GM18517 (cell line): ENCODE measurements around the gene C1orf210.

Source experiments
- ATAC-seq: cut with Tn5 transposase; IDR thresholded peaks from one replicate; pipeline ENCODE4 v1.9.1; 2021; ENCODE audit warnings: mild to moderate bottlenecking, moderate library complexity; ENCODE audit not compliant: unreplicated experiment

C1orf210 gene

GRCh38 chr1:43296207-43296606 is 10.8 kb upstream of the C1orf210 start:
- no peak for ATAC-seq

DNA sequence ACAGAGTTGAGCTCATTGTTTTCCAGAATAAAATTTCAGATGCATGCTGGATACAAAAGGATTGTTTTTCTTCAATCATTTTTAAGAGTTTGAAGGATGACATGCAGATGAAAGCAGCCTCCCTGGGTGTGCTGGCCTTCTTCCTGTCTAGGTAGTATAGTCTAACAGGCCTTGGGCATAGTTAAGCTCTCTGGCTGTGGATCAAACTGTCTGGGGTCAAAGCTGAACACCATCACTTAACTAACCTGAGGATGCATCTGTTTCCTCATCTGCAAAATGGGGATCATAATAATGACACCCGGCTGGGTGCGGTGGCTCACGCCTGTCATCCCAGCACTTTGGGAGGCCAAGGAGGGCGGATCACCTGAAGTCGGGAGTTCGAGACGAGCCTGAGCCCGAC is 9.4 kb upstream of the C1orf210 start:
- no peak for ATAC-seq

DNA sequence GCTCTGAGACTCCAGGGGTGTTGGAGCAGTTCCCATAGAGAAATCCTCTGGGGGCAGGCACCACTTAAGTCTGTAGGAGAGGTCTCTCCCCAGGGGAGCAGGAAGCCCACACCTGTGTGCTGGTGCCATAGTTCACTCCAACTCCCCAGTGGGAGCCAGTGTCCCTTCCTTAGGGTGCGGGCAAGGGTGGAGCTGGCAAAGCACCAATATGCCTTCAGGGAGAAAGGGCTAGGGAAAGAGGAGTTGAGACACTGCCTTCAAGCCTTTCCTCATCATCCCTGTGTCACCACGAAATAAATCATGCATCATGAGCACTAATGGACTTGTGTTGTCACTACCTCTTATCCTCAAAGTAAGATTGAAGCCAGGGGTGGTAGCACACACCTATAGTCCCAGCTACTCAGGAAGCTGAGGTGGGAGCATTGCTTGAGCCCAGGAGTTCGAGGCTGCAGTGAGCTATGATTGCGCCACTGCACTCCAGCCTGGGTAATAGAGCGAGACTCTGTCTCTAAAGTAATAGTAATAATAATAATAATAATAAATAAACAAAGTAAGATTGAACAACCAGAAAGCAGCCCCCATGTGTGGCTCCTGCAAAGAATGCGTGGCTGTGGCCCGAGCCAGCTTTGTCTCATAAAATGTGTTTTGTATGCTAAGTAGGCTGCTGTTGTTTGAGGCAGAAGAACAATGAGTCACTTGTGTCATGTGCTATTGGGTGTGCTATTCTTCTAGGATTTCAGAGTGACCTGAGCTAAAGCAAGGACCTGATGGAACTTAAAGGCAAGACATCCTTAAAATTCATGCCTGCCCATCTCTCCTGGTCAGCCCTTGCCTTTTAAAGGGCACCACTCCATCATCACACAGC is 8.7 kb upstream of the C1orf210 start:
- no peak for ATAC-seq

DNA sequence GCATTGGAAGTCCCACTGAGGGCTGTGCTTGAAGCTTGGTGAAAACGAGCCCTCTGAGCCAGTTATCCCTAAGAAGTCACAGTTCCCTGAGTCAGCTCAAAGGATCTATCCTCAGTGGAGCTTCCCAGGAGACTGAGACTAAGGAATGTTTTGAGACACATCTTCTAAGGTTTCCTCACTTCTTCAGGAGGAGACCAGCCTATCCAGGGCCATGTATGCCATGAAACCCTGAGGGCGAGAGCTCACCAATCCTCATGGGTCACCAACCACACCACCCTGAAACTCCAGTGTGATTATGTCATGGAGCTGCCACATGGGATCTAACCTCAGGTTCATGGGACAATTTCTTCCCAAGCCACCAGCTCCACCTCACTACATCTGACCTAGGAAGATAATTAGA is 7.8 kb upstream of the C1orf210 start:
- ATAC-seq = no peak

DNA sequence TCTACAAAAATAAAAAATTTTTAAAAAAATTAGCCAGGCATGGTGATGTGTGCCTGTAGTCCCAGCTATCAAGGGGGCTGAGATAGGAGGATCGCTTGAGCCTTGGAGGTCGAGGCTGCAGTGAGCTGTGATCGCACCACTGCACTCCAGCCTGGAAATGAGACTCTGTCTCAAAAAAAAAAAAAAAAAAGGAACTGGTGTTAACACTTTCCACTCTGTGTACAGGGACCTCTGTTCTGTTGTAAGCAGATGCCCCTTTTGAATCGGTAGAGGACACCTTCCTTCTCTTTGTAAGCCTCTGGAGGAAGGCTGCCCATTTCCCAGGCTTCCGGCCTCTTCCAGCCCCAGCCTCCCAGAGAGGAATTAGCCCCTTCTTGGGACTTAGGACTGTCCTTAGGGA is 7.3 kb upstream of the C1orf210 start:
- ATAC-seq = no peak

- ATAC-seq = no peak
Measured at GRCh38 chr1:43292216-43292615, 6.8 kb upstream of the C1orf210 start.

- ATAC-seq = no peak
Measured at GRCh38 chr1:43288785-43289706, 3.7 kb upstream of the C1orf210 start.

DNA sequence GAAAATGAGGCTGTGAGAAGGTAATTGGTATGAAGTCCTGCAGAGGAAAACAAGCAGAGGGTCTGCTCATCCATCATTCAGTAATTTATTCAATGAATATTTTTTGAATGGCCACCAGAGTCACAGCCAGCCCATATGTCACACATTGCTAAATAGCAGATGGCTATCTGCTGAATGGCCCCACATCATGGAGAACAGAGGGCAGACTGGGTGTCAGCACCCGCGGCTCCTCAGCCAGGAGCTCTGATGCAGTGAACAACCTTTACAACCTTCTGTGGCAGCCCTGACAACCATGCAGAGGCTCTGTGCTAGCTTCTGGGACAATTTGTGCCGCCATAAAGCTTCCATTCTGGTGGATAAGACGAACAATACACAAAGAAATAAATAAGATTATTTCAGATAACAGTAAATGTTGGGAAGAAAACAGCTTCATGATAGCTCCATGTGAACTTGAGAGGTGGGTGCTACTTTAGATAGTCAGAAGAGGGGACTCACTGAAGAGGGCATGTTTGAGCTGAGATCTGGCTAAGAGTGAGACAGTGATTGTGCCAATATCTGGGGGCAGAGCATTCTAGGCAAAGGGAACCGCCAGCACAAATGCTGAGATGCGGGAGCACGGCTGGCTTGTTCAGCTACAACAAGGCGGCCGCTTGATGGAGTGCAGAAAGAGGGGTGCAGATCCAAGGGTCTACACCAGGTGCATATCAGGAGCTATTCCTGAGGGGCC is 2.8 kb upstream of the C1orf210 start:
- no peak for ATAC-seq

DNA sequence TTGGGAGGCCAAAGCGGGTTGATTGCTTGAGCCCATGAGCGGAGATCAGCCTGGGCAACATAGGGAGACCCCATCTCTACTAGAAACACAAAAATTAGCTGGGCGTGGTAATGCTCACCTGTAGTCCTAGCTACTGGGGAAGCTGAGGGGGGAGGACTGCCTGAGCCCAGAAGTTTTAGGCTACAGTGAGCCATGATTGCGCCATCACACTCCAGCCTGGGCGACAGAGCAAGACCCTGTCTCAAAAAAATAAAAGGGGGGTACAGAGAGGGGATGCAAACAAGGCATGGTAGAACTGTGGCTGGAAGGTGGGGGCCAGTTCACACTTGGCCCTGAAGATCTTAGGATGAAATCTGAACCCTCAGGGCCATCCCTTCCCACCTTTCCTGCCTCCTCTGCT is 1.2 kb upstream of the C1orf210 start:
- ATAC-seq = no peak

DNA sequence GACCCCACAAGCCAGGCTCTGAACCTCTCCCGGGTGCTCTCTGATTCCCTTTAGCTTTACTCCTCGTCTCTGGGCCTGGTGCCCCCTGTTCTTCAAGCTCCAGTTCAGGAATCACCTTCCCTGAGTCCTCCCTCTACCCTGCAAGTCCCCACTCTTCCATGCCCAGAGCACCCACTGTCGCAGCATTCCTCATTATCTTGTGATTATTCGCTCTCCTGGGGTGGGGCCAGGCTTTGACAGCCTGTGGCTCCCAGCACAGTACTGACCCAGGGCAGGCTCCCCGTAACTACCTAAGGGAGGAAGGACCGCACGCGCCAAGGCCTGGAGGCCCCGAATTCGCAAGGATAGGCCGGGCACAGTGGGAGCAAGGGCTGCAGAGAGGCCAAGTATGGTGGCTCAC is 734 bp upstream of the C1orf210 start:
- no peak for ATAC-seq

- ATAC-seq = no peak
Measured at GRCh38 chr1:43284546-43285110, 753 bp downstream of the C1orf210 start.

DNA sequence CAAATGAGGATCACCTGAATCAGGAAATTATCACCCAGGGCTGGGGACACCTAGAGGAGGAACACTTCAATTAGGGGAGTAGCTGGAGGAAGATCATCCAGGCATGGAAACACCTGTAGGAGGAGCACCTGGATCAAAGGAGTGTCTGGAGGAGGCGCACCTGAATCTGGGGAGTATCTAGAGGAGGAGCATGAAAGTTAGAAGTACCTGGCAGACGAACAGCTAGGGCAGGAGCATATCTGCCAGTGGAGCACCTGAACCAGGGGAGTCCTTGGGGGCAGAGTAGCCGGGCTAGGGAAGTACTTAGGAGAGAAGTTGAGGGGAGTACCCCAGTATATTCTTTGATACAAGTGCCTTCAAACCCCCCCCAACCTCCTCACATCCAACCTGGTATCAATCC is 1.3 kb downstream of the C1orf210 start:
- no peak for ATAC-seq

GRCh38 chr1:43282220-43283195 is 2.9 kb downstream of the C1orf210 start:
- no peak for ATAC-seq

DNA sequence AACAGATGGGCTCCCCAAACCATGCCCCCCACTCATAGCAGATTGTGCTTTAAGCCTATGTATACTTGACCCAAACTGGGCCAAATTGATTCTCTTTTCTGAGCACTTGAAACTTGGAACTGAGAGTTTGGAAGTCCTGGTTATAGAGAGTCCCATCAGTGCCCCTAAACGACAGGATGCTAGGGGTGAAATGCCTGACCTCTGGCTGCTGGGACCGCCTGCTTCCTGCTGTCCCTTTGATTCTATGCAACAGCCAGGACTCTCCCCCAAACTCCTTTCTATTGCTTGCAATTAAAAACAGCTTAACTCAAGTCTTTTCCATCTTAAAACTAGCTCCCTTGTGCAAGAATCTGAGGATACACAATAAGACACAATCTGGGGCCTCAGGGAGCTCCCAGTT is 4.7 kb downstream of the C1orf210 start:
- no peak for ATAC-seq

GRCh38 chr1:43279666-43280065 is 5.7 kb downstream of the C1orf210 start:
- no peak for ATAC-seq

DNA sequence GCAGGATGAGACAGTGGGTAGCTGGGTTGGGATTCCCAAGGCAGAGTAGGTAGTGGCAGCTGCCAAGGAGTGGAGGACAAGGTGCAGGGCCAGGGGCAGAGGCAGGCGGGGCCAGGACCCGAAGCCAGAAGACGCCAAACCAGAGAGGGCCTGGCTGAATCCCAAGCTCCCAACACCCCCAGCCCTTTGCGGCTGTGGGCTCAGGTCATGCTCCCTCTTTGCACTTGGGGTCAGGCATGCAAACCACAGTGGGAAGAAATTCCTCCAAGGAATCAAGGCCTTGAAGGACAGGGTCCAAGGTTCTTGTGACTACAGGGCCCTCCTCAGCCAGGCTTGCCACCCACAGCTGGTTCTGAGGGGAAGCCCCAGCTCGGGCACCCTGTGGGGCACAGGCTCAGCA is 6.2 kb downstream of the C1orf210 start:
- ATAC-seq = no peak

- no peak for ATAC-seq
Measured at GRCh38 chr1:43277116-43277876, 8.1 kb downstream of the C1orf210 start.

DNA sequence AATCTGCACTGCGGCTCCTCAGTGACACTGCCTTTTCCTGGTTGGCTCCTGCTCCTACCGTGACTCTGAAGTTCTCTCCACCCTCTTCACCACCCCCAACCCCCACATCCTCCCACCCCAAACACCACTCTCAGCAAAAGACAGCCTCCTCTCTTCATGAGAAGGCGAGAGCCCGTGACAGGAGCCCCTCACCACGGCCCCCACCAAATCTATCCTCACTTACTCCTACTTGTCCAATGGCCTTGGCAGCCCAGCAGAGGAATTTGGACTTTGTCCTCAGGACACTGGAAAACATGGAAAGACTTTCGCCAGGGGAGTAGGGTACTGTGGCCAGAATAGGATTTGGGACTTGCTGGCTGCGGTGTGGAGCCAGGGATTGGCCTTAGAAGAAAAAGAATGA is 8.7 kb downstream of the C1orf210 start:
- ATAC-seq = no peak
